ENCODE results near the gene MYO3A.

MYO3A gene

DNA sequence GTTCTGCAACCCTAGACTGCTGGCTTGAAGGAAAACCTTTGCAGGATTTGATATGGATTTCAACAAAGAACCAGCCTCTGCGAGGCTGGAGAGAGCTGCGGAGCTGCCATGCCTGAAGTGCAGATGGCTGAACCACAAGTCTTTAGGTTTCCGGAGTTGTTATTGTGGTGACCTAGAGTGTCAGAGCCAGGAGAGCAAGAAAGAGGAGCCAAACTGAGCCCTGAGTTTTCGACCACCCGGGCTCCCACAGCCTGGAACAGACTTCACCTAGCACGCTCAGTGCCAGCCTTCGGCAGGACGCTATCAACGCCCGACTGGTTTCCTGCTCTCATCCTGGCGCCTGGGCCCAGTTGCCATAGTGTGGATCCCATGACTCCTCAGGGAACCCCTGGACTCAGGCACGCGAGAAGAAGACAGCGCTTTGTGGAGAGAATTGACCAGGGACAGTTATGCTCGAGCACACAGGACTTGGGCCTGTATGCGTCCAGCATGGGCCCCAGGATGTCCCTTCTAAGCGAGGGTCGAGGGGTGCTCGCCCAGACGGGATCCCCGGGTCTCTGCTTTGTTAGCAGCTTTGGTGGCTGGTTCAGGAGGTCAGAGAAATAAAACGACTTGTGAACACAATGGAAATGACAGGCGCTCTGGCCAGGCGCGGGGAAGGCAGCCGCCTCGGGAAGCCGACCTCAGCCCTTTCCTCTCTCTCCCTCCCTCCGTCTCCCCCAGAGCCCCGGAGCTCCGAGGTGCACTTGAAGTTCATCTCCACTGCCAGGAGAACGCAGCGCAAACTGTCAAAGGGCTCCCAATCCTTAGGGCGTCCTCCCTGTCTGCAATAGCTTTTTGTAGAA lies 280.7 kb downstream of the MYO3A start:
- no peak for DNase-seq (ENCODE audit: low spot score)

DNA sequence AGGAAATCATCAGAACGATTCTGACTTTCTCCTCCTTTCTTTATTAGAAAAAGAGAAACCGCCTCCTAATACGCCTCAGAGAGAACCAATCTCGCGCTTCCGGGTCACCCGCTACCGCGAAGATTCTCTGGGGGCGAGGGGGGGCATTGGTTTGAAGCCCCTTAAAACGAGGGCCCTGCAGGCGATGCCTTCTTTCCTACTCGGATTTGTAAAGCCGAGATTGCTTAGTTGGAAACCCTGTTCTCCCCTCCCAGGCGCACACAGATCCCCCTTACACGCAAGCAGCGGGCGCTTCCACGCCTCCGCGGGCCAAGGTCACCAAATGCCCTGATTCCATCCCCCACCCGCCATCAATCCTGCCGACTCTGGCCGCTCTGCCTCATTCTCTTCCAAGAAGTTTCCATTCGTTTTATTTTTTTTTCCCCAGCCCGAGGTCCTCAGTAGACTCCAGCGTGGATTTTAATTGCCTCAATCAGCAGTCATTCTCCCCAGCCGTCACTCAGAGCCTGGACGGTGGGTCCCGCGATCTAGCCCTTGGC lies 281.4 kb downstream of the MYO3A start:
- DNase-seq (ENCODE audit: low spot score): no peak

DNA sequence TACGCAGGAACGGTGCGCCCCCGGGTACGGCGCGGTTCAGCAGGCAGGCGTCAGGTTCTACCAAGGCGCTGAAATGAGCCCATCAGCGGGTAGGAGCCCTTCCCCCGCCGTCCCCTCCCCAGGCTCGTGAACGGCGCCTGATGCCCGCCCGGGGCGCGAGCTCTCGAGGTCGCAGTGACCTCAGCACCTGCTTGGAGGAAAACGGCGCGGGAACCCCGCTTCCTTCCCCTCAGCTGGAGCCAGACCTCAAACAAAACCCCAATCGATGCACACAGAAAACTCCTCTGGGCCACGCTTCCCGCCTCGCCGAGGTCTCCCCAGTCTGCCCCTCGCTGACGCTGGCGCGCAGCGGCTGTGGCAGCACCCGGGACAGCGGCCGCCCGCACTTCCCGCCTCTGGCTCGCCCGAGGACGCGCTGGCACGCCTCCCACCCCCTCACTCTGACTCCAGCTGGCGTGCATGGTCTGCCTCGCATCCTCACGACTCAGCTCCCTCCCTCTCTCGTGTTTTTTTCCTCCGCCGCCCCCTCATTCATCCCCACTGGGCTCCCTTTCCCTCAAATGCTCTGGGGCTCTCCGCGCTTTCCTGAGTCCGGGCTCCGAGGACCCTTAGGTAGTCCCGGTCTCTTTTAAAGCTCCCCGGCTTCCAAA lies 282.0 kb downstream of the MYO3A start:
- peak; percentile 85 for DNase-seq (ENCODE audit: low spot score)

DNA sequence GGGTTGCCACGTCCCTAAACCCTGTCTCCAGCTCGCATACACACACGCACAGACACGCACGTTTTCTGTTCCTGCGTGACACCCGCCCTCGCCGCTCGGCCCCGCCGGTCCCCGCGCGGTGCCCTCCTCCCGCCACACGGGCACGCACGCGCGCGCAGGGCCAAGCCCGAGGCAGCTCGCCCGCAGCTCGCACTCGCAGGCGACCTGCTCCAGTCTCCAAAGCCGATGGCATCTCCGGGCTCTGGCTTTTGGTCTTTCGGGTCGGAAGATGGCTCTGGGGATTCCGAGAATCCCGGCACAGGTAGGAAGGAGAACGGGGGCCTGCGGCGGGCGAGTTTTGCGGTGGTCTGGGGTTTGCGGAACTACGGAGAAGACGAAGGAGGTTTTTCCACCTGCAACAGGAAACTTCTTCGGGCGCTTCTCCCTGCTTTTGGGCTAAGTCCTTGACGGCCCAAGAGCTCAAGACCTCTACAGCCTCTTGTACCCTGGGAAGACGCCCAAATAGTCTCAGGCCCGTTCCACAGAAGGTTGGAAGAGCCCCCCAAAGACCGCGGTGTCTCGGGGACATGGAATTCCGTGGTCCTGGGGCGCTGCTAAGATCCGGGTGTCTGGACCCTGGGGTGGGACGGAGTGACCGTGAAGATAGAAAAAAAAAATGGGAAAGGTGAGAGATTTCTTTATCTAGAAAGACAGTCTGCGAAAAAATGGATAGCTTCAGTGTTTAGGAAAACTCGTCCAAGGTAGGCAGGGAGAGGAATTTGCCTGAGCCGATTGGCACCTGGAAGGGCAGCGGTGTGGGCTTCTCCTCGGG lies 282.8 kb downstream of the MYO3A start, which contains the start of gene GAD2:
TSS of gene GAD2 (plus strand) at position 190 of the 811 bp plus-strand sequence. CDS start at position 226, 36 bp downstream.
- no peak for DNase-seq (ENCODE audit: low spot score)

DNA sequence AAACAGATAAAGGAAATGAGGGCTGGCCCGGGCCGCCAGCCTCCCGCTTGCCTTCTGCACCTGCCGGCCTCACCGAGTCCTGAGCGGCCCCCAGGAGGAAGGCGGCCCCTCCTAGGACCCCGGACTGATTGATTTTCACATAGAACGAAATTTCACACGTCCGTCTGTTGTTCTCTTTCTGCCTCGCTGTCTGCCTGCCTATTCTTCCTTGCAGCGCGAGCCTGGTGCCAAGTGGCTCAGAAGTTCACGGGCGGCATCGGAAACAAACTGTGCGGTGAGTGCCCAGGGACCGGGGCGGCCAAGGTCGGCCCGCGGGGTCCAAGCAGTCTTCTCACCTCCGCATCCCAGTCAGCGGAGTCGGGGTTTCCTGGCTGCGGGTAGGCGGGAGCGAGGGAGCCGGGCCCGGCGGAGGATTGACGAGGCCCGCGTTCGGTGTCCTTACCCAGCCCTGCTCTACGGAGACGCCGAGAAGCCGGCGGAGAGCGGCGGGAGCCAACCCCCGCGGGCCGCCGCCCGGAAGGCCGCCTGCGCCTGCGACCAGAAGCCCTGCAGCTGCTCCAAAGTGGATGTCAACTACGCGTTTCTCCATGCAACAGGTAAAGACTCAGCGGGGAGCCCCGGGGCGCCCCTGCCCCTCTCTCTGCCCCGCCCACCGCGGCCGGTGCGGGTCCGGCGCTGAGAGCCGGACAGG lies 283.5 kb downstream of the MYO3A start:
- DNase-seq (ENCODE audit: low spot score): peak; percentile 63

DNA sequence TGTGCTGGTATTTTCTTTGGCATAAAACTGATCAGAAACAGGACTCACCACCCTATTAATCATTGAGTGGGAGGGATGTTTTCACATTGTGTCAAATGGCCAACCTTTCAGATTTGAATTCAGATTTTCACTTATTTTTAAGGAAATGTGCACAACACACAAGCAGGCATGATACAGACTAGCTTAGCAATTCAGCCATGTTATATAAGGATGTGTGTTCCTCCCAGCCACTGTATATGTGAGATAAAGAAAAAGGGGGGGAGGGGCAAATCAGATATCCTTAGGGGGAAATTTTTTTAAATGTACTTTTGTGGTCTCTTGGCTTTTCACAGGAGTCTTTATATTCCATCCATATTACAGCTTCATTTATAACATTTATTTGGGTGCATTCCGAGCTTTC lies 285.6 kb downstream of the MYO3A start:
- no peak for DNase-seq (ENCODE audit: low spot score)

DNA sequence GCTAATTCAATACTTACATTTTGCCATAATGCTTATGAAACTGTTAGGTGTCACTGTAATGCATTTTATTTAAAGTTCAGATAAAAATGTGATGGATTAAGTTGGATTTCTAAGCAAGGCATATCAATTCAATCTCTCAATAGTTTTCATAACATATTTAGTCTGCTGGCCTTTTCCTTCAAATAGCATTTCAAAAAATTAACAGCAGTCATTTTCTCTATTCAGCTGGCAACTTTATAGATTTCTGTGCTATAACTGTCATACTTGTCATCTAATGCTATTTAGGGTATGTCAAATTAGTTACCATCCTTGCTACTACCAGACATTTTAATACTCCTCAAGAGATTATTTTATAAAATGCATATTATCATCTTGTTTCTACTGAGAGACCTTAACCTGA lies 286.9 kb downstream of the MYO3A start:
- DNase-seq (ENCODE audit: low spot score): no peak

DNA sequence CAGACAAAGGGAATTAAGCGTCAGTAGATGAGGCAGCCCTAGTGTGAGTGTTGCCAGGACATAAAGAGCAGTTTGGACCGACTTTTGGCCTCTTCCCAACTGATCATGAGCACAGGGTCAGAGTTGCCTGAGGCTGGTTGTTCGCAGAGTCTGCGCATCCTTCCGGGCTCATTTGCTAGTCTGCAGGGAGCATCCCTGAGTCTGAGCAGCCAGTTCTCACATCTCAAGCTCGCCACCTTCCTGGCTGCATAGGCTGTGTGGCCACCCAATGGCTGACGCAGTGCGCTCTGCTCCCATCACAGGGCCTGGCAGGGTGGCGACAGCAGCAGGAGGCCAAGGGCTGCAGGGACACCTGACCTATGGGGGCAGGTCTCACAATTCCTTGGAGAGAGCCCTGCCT lies 287.5 kb downstream of the MYO3A start:
- DNase-seq (ENCODE audit: low spot score): no peak

DNA sequence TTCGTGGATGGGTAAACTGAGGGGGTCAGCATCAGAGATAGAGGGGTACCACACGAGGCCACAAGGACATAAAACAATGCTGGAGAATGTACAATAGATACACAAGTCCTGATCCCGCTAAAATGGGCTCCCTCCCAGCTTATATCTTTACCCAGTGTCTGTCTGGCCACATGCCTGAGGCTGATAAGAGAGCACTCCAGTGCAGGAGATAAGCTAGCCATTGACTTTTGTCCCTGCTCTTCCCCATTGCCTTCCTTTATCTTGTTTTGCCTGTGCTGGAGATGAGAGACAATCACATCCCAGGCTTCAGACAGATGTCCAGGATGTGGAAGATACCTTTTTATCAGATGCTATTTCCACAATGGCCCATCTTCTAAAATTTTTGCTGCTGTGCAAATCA lies 288.5 kb downstream of the MYO3A start:
- no peak for DNase-seq (ENCODE audit: low spot score)

DNA sequence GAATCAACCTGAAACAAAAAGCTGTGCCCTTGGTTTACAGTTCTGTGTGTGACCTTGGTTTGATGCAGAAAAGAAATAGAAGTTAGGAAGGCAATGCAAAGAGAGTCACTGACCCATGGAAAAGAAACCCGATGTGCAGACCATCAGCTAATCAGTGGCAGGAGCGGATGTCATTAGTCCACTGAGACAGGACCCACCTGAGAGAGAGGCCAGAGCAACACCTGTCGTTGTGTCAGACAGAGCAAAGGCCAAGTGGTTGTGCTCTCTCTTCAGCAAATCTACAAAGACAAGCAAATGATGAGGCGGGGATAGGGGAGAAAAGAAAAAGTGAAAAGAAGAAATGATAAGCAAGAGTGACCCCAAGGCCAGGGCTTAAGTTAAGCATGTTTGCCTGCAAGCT lies 291.3 kb downstream of the MYO3A start:
- no peak for DNase-seq (ENCODE audit: low spot score)

DNA sequence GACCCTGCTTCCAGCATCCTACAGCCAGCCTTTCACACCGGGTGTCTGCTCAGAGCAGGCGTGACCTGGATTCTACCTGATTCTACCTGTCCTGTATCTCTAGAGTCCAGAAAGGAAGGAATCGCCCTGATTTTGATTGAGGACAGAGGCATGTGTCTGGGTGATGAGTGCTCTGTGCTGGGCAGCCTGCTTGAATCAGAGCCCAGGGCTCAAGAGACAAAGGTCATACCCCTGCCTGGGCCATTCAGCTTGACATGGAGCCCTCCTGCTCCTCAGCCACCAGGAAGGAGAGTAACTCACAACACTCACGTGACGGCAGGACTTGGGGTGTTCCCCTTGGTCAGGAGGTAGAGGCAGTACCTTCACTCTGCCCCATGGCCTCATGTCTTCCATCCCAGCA lies 293.8 kb downstream of the MYO3A start:
- no peak for DNase-seq (ENCODE audit: low spot score)

DNA sequence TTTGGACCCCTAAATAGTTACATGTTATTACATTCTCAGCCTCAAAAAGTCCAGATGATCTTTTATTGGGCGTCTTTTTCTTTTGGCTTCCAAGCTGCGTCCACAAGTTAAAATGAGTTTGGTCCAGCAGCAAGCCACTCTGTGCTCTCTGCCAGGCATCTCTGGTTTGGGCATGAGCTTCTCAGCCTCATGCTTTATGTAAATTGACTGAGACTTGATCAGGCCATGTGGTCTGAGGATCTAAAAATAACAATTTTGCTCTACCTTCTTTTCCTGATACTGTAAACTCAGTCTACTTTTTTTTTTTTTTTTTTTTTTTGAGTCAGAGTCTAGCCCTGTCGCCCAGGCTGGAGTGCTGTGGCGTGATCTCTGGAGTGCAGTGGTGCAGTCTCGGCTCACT lies 298.1 kb downstream of the MYO3A start:
- no peak for DNase-seq (ENCODE audit: low spot score)

DNA sequence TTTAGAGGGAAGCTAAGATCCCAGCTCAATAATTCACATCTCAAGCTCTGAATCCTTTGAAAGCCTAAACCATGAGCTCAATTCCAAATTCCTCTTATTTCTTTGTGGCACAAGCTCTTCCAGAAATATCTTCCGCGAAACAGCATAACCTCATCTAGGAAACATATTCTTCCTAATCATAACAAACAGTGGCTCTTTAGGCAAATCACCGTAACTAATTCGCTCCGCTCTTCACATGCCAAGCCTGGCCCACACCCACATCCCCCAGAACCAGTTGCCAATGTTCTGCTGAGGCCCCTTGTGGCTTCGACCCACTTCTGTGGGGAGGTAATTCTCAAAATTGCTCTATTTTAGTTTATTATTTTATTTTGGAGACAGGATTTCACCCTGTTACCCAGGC lies 301.7 kb downstream of the MYO3A start:
- no peak for DNase-seq (ENCODE audit: low spot score)

DNA sequence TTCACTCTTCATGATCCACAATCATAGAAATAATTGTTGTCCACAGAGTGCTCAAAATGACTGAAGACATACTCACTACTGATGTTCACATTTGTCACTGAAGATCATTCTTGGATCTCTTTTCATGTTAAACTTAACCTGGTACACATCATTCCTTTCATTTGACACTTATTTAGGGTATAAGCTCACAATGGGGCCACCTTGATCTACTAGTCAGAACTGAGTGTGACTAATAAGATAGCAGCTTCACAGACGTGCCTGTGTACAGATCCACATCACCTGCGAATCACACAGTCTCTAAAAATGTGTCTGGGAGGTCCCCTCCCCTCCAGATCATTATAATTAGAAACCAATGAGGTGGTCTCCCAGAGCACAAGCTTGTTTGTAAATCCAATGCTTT lies 304.3 kb downstream of the MYO3A start:
- DNase-seq (ENCODE audit: low spot score): no peak

DNA sequence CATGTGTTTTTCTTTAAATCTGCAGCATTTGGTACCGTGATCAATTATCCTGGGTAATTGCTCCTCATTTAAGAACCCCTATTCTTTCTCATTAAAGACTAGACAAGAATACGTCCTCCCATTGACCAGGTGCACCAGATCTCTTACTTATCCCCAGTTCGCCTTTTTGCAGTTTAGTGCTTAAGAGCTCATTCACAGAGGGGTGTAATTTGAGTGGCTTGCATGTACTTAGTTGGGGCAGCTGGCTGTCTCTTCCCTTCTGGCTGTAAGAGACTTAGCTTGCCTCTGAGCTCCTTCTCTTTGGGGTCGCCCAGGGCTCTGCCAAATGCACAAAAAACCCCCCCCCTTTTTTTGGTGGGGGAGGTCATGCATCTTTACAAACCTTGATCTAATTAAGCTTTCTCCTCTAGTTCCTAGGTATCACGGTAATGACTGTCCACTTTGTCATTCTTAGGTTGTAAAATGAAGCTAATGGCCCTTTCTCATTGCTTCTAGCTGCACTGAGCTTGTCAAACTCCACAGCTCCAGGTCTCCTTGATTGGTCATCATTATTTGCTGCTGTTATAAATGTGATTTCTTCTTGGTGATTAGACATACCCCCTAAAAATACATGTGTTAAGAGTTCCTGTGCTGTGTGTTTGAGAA lies 308.8 kb downstream of the MYO3A start:
- DNase-seq (ENCODE audit: low spot score): no peak

DNA sequence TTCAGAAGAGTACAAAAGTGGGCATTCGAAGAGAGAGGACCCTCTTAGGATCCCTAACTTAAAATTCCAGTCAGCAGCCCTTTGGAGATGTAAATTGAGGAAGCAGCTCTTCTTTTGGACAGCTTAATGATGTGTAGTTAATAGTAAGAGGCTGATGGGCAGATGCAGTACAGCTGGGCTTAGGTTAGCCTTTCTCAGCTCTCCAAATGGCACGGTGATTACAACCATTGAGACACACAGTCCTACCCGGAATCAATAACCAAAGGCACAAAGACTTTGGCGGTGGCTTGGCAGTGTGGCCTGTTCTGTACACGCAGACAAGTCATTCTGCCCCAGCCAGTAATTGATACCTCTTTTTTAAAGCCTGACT lies 309.3 kb downstream of the MYO3A start:
- DNase-seq (ENCODE audit: low spot score): no peak

DNA sequence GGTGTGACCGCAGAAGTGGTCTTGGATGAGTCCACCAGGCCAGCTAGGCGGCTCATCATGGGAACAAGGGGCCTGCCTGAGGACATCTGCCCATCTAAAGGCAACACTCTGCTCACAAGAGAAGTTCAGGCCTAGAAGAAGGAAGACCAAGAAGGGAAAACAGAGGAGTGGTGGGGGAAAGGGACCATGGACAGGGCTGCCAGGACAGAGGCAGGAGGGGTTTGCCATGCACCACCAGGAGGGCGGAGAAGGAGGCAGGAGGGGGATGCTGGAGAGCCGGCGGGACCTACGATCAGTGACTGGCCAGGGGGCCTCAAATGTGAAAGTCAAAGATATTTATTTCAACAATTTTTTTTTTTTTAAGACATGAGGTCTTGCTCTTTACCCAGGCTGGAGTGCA lies 315.7 kb downstream of the MYO3A start:
- DNase-seq (ENCODE audit: low spot score): no peak

DNA sequence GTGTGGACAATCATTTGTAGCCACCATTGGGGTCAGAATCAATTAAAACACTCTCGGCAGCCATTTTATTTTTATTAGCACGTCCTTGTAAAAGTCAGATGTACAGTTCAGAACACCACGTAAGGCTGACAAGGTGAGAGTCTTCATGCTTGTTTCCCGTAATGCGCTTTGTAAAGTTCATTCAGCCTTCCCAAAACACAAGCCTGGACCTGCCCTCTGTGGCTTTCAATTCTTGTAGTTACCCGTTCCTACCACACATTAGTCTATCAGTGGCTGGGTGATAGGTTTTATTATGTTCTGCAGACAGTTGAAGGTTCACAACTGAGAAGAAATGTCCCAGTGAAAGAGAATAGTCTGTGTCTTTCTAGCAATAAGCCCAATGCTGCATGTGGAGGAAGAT lies 317.9 kb downstream of the MYO3A start:
- DNase-seq (ENCODE audit: low spot score): no peak

DNA sequence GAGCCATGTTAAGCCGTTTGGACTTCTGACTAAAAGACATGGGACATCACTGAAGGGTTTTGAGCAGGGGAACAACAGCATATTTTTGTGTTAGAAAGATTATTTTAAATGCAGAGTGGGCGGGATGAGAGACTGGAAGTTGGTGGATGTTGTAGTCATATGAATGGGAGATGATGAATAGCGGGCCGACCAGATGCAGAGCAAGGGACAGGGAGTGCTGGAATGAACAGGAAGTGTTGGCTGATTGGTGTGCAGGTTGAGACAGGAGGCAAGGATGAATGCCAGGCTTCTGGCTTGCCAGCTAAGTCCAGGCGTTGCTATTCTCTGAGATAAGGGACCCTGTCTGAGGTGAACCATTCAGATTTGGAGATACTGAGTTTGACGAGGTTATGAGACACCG lies 320.6 kb downstream of the MYO3A start:
- no peak for DNase-seq (ENCODE audit: low spot score)

DNA sequence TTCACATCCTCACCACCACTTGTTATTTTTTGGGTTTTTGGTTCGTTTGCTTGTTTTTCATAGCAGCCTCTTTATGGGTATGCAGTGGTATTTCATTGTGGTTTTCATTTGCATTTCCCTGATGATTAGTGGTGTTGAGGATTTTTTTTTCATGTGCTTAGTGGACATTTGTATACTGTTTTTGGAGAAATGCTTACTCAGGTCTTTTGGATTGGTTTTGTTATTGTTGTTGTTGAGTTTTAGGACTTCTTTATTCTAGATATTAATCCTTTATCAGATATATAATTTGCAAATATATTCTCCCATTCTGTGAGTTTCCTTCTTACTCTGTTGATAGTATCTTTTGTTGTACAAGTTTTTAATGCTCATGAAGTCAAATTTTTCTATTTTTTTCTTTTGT lies 325.3 kb downstream of the MYO3A start:
- DNase-seq (ENCODE audit: low spot score): no peak

All from ecto neural progenitor cell (in vitro differentiated cells).